Measurements from ENCODE around the gene AKT1.

DNA sequence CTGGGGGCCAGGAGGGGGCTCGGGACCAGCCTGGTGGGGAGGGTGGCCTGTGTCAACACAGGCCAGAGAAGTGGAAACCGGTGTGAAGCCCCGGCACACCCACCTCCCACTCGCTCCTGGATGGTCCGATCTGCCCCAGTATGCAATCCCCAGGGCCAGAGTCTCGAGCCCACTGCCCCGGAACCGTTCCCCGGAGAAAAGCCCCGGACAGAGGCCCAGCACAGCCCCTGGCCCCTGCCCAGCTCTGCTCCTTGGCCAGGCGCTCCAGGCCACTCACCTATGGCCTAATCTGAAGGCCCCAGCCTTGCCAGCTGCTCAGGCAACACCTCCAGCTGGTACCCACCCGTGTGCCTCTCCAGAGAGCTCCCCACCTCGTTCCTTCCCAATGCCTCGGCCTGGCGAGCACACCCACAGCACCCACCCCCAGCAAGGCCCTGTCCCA, 17.7 kb downstream of the AKT1 start:
- TF ChIP-seq RAD21 (IDR thresholded peaks at IDR 0.05; ENCODE audit: low read length), result no peak
- no peak for TF ChIP-seq POLR2A (IDR thresholded peaks at IDR 0.05; ENCODE audit: low read depth, low read length)
- TF ChIP-seq CTCF (conservative IDR thresholded peaks at IDR 0.05; ENCODE audit: low read depth, low read length), result no peak
- TF ChIP-seq FOS (IDR thresholded peaks at IDR 0.05; ENCODE audit: low read depth, low read length), result no peak
- TF ChIP-seq MAFK (IDR thresholded peaks at IDR 0.05; ENCODE audit: low read depth, low read length), result no peak
- no peak for TF ChIP-seq RCOR1 (IDR thresholded peaks at IDR 0.05; ENCODE audit: insufficient replicate concordance, low read length)
